GM04503 (cell line): ENCODE results near the gene FLT4.

Experiments used
- DNase-seq: peaks from one replicate; pipeline ENCODE4 v3.0.0-alpha.2; 2012; ENCODE audit warnings: low read depth

Gene FLT4

GRCh38 chr5:180642181-180642775 lies 7.1 kb downstream of the FLT4 start:
- no peak for DNase-seq

- DNase-seq = no peak
Measured at GRCh38 chr5:180641566-180641900, 7.9 kb downstream of the FLT4 start.

GRCh38 chr5:180640861-180641565 lies 8.4 kb downstream of the FLT4 start:
- no peak for DNase-seq

GRCh38 chr5:180640611-180640860 lies 8.9 kb downstream of the FLT4 start:
- no peak for DNase-seq

- DNase-seq = no peak
Measured at GRCh38 chr5:180639741-180640610, 9.4 kb downstream of the FLT4 start.

- no peak for DNase-seq
Measured at GRCh38 chr5:180639287-180639686, 10.1 kb downstream of the FLT4 start.

GRCh38 chr5:180637962-180638680 lies 11.3 kb downstream of the FLT4 start:
- no peak for DNase-seq

GRCh38 chr5:180636403-180637075 lies 12.9 kb downstream of the FLT4 start:
- DNase-seq = no peak

GRCh38 chr5:180636016-180636402 lies 13.4 kb downstream of the FLT4 start:
- DNase-seq = no peak

- no peak for DNase-seq
Measured at GRCh38 chr5:180633283-180634177, 15.9 kb downstream of the FLT4 start.

- no peak for DNase-seq
Measured at GRCh38 chr5:180632768-180633167, 16.6 kb downstream of the FLT4 start.

- DNase-seq = no peak
Measured at GRCh38 chr5:180631549-180632383, 17.6 kb downstream of the FLT4 start.

GRCh38 chr5:180630426-180630825 lies 19.0 kb downstream of the FLT4 start:
- DNase-seq = no peak

GRCh38 chr5:180629831-180630382 lies 19.5 kb downstream of the FLT4 start:
- DNase-seq = no peak

- DNase-seq = no peak
Measured at GRCh38 chr5:180628827-180629750, 20.3 kb downstream of the FLT4 start.

- no peak for DNase-seq
Measured at GRCh38 chr5:180628211-180628610, 21.2 kb downstream of the FLT4 start.

- DNase-seq = no peak
Measured at GRCh38 chr5:180627386-180628120, 21.8 kb downstream of the FLT4 start.
